Nasal cavity respiratory epithelium epithelial cell of viscerocranial mucosa (primary cell): Measurements from ENCODE around the gene FOXN1. TPM values are rescaled to one million over a fixed set of nuclear protein-coding genes. Genes with fewer than 3 reads are reported as not detected.

Source experiments
- total RNA-seq: library from RNA; depleted of rRNA; stranded (reverse); fragments of >200 nt; gene quantifications from 2 replicates; pipeline ENCODE4 v1.2.3, GENCODE V29; 2014

FOXN1 gene, protein sequence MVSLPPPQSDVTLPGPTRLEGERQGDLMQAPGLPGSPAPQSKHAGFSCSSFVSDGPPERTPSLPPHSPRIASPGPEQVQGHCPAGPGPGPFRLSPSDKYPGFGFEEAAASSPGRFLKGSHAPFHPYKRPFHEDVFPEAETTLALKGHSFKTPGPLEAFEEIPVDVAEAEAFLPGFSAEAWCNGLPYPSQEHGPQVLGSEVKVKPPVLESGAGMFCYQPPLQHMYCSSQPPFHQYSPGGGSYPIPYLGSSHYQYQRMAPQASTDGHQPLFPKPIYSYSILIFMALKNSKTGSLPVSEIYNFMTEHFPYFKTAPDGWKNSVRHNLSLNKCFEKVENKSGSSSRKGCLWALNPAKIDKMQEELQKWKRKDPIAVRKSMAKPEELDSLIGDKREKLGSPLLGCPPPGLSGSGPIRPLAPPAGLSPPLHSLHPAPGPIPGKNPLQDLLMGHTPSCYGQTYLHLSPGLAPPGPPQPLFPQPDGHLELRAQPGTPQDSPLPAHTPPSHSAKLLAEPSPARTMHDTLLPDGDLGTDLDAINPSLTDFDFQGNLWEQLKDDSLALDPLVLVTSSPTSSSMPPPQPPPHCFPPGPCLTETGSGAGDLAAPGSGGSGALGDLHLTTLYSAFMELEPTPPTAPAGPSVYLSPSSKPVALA
- under 0.01 and 0.14 TPM in 2 replicates for total RNA-seq

DNA sequence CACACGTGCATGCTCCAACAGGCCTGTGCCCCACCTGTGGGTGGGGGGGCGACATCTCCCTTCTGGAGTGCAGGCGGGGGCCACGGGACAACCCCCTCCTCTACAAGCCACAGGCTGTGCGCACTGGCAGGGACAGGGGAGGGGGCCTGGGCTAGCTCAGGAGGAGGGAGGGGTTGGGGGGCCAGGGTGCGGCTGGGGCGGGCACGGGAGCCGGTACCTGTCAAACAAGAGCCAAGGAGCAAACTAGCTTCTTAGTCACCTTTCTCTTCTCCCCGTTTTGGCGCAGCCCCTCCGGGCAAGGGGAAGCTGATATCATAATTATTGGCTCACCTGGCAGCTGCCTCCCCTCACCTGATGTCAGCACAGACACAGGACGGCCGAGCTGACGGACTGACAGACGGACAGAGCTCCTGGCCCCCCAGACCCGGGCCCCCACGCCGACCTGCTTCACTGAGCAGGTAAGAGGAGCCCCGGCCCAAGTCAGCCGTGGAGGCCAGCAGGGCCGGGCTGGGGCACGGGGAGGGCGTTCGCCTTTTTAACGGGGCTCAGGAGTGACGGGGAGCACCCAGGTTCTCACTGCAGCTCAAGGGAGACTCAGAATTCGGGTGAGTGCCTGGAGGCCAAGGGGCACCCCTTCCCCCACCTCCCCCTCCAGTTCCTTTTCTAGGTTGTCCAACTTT lies at the start of gene FOXN1:
TSS of gene FOXN1 (plus strand) at position 363 of the 680 bp plus-strand sequence. CDS start 17,622 bp downstream, outside the sequence.

GRCh38 chr17:28473542-28473941 lies 32.6 kb upstream of the FOXN1 start, which contains the start of gene SLC13A2:
TSS of gene SLC13A2 (plus strand) at chr17:28473644. CDS start at chr17:28473713, 69 bp downstream.

DNA sequence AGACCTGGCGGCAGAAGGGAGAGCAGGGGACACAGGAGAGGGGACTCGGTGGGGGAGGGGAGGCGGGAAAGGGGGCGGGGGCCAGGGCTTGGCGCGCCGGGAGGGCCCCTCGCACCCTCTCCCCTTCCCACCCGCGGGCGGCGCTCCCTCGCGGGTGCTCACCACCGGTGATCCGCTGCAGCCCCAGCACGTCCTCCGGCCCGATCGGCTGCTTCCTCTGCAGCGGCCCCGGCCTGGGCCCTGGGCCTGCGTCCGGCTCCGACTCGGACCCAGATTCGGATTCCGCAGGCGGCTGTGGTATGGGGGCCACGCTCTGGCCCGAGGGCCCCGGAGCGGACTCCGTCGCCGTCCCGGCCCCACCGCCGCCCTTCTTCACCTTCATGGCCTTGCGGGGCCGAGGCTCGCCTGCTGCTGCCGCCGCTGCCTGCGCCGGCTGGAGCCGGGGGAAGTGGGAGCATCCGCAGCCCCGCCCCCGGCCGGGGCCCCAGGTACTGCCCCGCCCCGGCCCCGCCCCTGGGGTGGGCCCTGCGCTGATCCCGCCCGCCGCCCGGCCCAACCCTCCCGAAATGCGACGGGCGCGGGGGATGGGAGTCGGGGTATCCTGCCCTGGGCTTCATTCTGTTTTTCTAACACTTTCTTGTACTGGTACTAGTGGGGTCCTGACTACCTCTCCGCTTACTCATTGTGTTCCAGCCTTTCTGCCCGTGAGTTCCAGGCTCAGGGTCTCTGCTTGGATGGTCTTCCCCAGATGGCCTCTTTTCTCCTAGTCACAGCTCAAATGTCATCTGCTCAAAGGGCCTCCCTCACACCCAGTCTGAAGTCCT lies 46.2 kb downstream of the FOXN1 start, which contains the start of gene UNC119:
TSS of gene UNC119 (minus strand) at position 449 of the 824 bp plus-strand sequence. CDS start at position 382, 67 bp downstream.

DNA sequence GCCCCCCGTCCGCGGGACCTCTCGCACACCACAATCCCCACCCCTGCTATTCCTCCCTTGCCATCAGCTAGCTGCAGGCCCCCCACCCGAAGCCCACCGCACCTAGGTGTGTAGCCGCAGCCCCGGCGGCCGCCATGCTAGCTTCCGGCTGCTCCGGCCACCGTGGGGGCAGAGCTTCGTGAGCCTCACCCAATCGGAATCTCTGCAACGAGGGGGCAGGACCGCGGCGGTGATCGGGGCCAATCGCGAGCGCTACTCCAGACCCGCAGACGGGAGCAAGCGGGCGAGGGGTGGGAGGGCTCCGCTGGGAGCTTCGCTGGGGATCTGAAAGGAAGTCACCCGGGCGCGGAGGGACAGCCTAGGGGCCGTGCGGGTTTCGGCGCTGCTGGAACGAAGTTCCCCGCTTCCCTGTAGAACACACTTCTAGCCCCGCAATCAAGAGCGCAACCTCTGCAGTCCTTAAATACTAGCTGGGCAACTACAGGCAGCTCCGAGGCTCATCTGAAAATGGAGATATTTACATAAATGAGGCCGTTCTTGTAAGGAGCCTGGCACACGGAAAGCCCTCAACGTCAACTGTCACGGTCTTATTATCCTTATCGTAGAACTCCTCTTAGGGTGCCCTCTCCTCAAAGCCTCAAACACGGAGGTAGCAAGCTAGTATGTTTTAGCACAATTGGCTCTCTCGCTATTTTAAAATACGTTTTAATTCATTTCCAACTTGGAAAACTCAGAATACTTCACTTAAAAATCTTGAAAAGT lies 65.4 kb downstream of the FOXN1 start, which contains the start of gene PIGS:
TSS of gene PIGS (minus strand) at position 164 of the 762 bp plus-strand sequence. CDS start at position 136, 28 bp downstream.

DNA sequence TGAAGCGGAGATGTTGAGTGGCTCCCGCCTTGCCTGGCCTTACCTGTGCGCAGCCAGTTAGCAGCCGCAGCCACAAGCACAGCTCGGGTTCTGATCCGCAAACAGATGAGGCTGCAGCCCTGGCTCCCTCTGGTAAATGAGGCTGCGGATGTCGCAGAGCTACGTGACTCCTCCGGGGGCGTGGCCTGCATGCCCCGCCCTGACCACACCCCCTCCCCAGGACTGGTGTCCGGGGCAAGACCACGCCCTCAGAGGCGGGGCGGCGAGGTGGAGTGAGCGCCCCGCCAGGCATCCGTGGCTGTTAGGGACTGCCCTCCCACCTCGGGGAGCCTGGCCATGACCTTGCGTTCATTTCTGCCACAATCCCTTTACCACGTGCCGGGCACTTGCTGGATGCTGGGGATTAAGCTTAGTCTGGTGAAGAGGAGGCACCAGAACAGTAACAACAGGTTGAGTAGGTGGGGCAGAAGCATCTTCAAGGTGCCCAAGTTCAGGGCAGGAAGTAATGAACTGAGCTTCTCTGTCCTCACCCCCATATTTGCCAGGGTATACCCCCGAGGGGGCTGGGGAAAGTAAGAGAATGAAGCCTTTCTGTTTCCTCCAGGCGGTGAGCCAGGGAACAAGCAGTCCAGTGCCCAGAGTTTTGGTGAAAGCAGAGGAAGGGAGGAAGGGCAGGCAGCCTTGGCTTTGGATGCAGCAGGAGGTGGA lies 70.8 kb downstream of the FOXN1 start, which contains the start of gene ALDOC:
TSS of gene ALDOC (minus strand) at position 138 of the 708 bp plus-strand sequence. CDS start 1,363 bp downstream, outside the sequence.

Other genes starting within 250 kb of the FOXN1 start
- 7.3 and 8.9 TPM in 2 replicates for gene TMEM97, start 187.1 kb upstream of the FOXN1 start, total RNA-seq
- 36.8 and 46.8 TPM in 2 replicates for gene IFT20, start 170.9 kb upstream of the FOXN1 start, total RNA-seq
- 44.8 and 49.6 TPM in 2 replicates for gene TNFAIP1, start 170.6 kb upstream of the FOXN1 start, total RNA-seq
- gene POLDIP2, start 148.8 kb upstream of the FOXN1 start, total RNA-seq, result 68.7 and 77.2 TPM in 2 replicates
- gene SEBOX, start 141.1 kb upstream of the FOXN1 start, total RNA-seq, result not detected in 2 replicates
- gene VTN, start 136.0 kb upstream of the FOXN1 start, total RNA-seq, result not detected in 2 replicates
- gene SARM1, start 134.7 kb upstream of the FOXN1 start, total RNA-seq, result 0.34 and 0.93 TPM in 2 replicates
- 6.2 and 15.6 TPM in 2 replicates for gene SLC46A1, start 100.1 kb upstream of the FOXN1 start, total RNA-seq
- gene SLC13A2, start 32.7 kb upstream of the FOXN1 start, total RNA-seq, result 0.07 TPM in 1 of 2 replicates, not detected in the other
- 18.1 and 27.8 TPM in 2 replicates for gene UNC119, start 46.3 kb downstream of the FOXN1 start, total RNA-seq
- gene PIGS, start 65.2 kb downstream of the FOXN1 start, total RNA-seq, result 43.1 and 68.2 TPM in 2 replicates
- 24.3 and 41.8 TPM in 2 replicates for gene ALDOC, start 70.5 kb downstream of the FOXN1 start, total RNA-seq
- gene SPAG5, start 92.7 kb downstream of the FOXN1 start, total RNA-seq, result 1.0 and 2.1 TPM in 2 replicates
- gene RSKR, start 107.8 kb downstream of the FOXN1 start, total RNA-seq, result 5.1 and 9.0 TPM in 2 replicates
- gene BLTP2, start 138.8 kb downstream of the FOXN1 start, total RNA-seq, result 168 and 188 TPM in 2 replicates
- 35.7 and 43.7 TPM in 2 replicates for gene SDF2, start 155.6 kb downstream of the FOXN1 start, total RNA-seq
- 29.4 and 62.4 TPM in 2 replicates for gene SUPT6H, start 155.9 kb downstream of the FOXN1 start, total RNA-seq
- gene PROCA1, start 205.5 kb downstream of the FOXN1 start, total RNA-seq, result under 0.01 and 0.71 TPM in 2 replicates
- 46.3 and 50.2 TPM in 2 replicates for gene RAB34, start 211.5 kb downstream of the FOXN1 start, total RNA-seq
- gene RPL23A, start 213.6 kb downstream of the FOXN1 start, total RNA-seq, result 810 and 816 TPM in 2 replicates
- 5.0 and 7.2 TPM in 2 replicates for gene TLCD1, start 219.9 kb downstream of the FOXN1 start, total RNA-seq
- gene NEK8, start 222.4 kb downstream of the FOXN1 start, total RNA-seq, result 2.7 and 2.8 TPM in 2 replicates
- 58.4 and 59.9 TPM in 2 replicates for gene TRAF4, start 237.7 kb downstream of the FOXN1 start, total RNA-seq